ENCODE measurements around the gene AUTS2. TPM values are rescaled to one million over a fixed set of nuclear protein-coding genes. Genes with fewer than 3 reads are reported as not detected.

AUTS2 gene
- total RNA-seq, 3 donors from 2014 or later, result 31.5 to 94.3 (median 81.3) TPM

GRCh38 chr7:69849268-69849667 lies 251.0 kb downstream of the AUTS2 start:
- DNase-seq (ENCODE audit: low spot score in 2 of 2), result no peak
- Histone ChIP-seq H3K36me3 (no peaks in the 10 kb centered on the region), H3K27me3 (no peaks in the 10 kb centered on the region), H3K4me3 (no peak overlapping the region), H3K27ac (no peak overlapping the region), H3K9me3 (no peaks in the 10 kb centered on the region), H3K4me1 (peaks cover 0 to 4% of the 10 kb centered on the region in 2 donors)
- intact Hi-C loops (cut with DNase I; ENCODE audit: low total_unique reads), result no loop called here
- TF ChIP-seq POLR2AphosphoS5 (IDR thresholded peaks at IDR 0.05) (no peak), POLR2A (IDR thresholded peaks at IDR 0.05) (no peak)
- TF ChIP-seq, protein P1, sequence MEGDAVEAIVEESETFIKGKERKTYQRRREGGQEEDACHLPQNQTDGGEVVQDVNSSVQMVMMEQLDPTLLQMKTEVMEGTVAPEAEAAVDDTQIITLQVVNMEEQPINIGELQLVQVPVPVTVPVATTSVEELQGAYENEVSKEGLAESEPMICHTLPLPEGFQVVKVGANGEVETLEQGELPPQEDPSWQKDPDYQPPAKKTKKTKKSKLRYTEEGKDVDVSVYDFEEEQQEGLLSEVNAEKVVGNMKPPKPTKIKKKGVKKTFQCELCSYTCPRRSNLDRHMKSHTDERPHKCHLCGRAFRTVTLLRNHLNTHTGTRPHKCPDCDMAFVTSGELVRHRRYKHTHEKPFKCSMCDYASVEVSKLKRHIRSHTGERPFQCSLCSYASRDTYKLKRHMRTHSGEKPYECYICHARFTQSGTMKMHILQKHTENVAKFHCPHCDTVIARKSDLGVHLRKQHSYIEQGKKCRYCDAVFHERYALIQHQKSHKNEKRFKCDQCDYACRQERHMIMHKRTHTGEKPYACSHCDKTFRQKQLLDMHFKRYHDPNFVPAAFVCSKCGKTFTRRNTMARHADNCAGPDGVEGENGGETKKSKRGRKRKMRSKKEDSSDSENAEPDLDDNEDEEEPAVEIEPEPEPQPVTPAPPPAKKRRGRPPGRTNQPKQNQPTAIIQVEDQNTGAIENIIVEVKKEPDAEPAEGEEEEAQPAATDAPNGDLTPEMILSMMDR (IDR thresholded peaks at IDR 0.05), result no peak

DNA sequence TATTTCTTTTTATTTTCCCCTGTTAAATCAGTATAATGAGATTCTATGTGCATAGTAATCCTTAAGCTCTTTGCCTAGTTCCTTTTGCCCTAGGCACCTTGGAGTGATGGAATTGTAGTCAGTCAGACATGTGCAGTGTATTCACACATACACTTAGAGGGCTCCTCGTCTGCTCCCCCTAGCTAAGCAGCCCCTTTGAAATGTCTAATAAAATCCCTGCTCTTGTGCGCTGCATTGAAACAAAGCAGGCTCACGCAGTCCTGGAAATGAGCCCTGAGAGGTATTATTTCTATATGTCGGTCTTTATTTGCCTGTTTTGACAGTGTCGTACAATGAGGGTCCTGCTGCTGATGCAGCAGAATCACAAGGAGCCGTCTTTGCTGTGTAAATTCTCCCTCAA lies 258.7 kb downstream of the AUTS2 start:
- intact Hi-C loops (cut with DNase I; ENCODE audit: low total_unique reads), result loop anchor here (2.0 kb wide), 1 partner anchor 50 kb away; no protein-coding TSS in a partner anchor
- DNase-seq (ENCODE audit: low spot score in 2 of 2), result no peak
- Histone ChIP-seq H3K36me3 (no peaks in the 10 kb centered on the region), H3K4me1 (no peaks in the 10 kb centered on the region), H3K27me3 (no peaks in the 10 kb centered on the region), H3K27ac (no peak overlapping the region), H3K4me3 (no peak overlapping the region), H3K9me3 (no peaks in the 10 kb centered on the region)
- TF ChIP-seq POLR2A (IDR thresholded peaks at IDR 0.05) (no peak), POLR2AphosphoS5 (IDR thresholded peaks at IDR 0.05) (no peak)
- TF ChIP-seq, protein P1 (IDR thresholded peaks at IDR 0.05), result no peak

- TF ChIP-seq, protein P1 (IDR thresholded peaks at IDR 0.05), result no peak
- no peak for TF ChIP-seq POLR2AphosphoS5 (IDR thresholded peaks at IDR 0.05)
- no peak for TF ChIP-seq POLR2A (IDR thresholded peaks at IDR 0.05)
- Histone ChIP-seq H3K4me1 (no peaks in the 10 kb centered on the region), H3K27me3 (no peaks in the 10 kb centered on the region), H3K27ac (no peak overlapping the region), H3K4me3 (no peak overlapping the region), H3K9me3 (no peaks in the 10 kb centered on the region), H3K36me3 (no peaks in the 10 kb centered on the region)
- intact Hi-C loops (cut with DNase I; ENCODE audit: low total_unique reads), result no loop called here
- DNase-seq (ENCODE audit: low spot score in 2 of 2), result no peak
Measured at GRCh38 chr7:69858471-69858870, 260.2 kb downstream of the AUTS2 start.

GRCh38 chr7:69859342-69859741 lies 261.1 kb downstream of the AUTS2 start:
- Histone ChIP-seq H3K36me3 (no peaks in the 10 kb centered on the region), H3K4me3 (no peak overlapping the region), H3K4me1 (no peaks in the 10 kb centered on the region), H3K9me3 (no peaks in the 10 kb centered on the region), H3K27ac (no peak overlapping the region), H3K27me3 (no peaks in the 10 kb centered on the region)
- intact Hi-C loops (cut with DNase I; ENCODE audit: low total_unique reads), result no loop called here
- TF ChIP-seq, protein P1 (IDR thresholded peaks at IDR 0.05), result no peak
- TF ChIP-seq POLR2A (IDR thresholded peaks at IDR 0.05), result no peak
- TF ChIP-seq POLR2AphosphoS5 (IDR thresholded peaks at IDR 0.05), result no peak
- DNase-seq (ENCODE audit: low spot score in 2 of 2), result no peak

DNA sequence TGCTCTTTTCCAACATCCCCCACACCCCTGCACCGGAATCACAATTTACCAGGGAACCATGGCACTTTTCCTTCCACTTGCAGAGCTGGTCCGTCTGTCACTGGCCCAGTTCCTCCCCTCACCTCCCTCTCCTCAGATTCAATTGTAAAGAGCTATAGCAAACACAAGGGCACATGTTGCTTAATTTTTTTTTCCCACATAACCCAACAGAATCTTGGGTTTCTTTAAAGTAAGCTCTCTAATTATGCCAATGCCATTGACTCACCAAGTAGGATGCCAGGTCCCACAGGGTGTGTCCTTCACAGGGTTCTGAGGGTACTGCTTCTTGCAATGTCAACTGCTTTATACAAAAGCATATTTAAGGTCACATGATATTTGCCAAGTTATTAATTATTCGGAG lies 262.2 kb downstream of the AUTS2 start:
- no peak overlapping the region for H3K4me3 ChIP-seq
- no peaks in the 10 kb centered on the region for H3K36me3 ChIP-seq
- intact Hi-C loops (cut with DNase I; ENCODE audit: low total_unique reads), result no loop called here
- no peaks in the 10 kb centered on the region for H3K4me1 ChIP-seq
- H3K27me3 ChIP-seq, result no peaks in the 10 kb centered on the region
- H3K9me3 ChIP-seq, result no peaks in the 10 kb centered on the region
- no peak overlapping the region for H3K27ac ChIP-seq
- DNase-seq (ENCODE audit: low spot score in 2 of 2), result no peak
- no peak for TF ChIP-seq POLR2A (IDR thresholded peaks at IDR 0.05)
- TF ChIP-seq, protein P1 (IDR thresholded peaks at IDR 0.05), result no peak
- TF ChIP-seq POLR2AphosphoS5 (IDR thresholded peaks at IDR 0.05), result no peak

Data from breast epithelium (tissue), 4 donors.